GM20431 (cell line): ENCODE data around the gene OR6C70.

Source experiments
- in situ Hi-C: fragments of 300-500 bp; cut with MseI, MboI; formaldehyde crosslinking; loops from one replicate; pipeline ENCODE4 v1.15.0; 2020; ENCODE audit warnings: low sequenced_read_pairs; ENCODE audit not compliant: unreplicated experiment

Gene OR6C70

GRCh38 chr12:55420307-55420962 is 49.5 kb downstream of the OR6C70 start:
- in situ Hi-C loops: no loop called here
